ENCODE data around the gene METTL26.
A peak's percentile ranks its signal among the peaks of the same experiment; 100 is the strongest.

Gene METTL26

DNA sequence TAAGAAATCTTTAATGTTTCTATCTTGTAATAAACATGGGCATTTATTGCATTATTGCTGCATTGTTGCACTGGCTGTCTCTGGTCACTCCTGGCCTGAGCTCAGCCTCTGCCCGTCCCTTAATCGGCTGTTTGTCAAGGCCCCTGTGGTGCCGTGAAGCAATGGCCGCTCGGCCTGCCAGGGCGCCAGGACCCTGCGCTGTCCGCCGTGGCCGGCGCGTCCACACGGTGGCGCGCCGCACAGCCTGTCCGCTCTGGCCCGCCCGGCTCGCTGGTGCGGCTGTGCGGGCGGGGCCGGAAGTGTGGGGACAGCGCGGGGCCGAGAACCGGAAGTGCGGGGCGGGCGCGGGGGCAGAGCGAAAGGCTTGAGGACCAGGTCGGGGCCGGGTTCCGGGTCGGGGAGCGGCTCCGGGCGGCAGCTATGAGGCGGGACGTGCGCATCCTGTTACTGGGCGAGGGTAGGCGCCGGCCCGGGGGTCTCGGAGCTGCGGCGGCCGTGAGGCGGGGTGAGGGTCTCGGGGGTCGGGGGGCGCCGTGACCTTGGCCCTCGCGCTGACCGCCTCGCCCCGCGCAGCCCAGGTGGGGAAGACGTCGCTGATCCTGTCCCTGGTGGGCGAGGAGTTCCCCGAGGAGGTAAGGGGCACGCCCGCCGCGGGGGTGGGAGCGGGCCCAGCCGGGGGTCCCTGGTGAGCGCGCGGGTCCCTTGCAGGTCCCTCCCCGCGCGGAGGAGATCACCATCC is 31.8 kb upstream of the METTL26 start, which contains the start of gene RHOT2:
RHOT2 (plus strand) TSS at position 353 of the 739 bp plus-strand sequence; CDS start at position 421, 68 bp downstream.
- Histone ChIP-seq H3F3A (ENCODE audit: low read depth) (no peaks in the 10 kb centered on the region), H3K79me2 (ENCODE audit: insufficient read depth, low read length) (peaks cover 17% of the 10 kb centered on the region; the same call in 1 of the 2 replicates), H3K27me3 (ENCODE audit: insufficient read depth, low read length, poor library complexity, severe bottlenecking) (no peaks in the 10 kb centered on the region), H3K9me3 (ENCODE audit: insufficient read depth, low read depth, low read length) (no peaks in the 10 kb centered on the region), H4K20me1 (ENCODE audit: insufficient read depth, low read length, poor library complexity, severe bottlenecking) (no peaks in the 10 kb centered on the region), H3K4me1 (ENCODE audit: insufficient read depth, low read length, poor library complexity, severe bottlenecking) (peaks cover 5% of the 10 kb centered on the region), H2AFZ (ENCODE audit: low read length) (peak within 1 kb of the TSS; percentile 72; the same call in 1 of the 2 replicates), H3K9ac (ENCODE audit: low read depth, low read length, poor library complexity, severe bottlenecking) (peak within 1 kb of the TSS; percentile 90), H3K9me2 (replicated peaks; ENCODE audit: low read depth, low read length) (no peaks in the 10 kb centered on the region), H3K4me3 (ENCODE audit: low read length, poor library complexity, severe bottlenecking) (peak within 1 kb of the TSS; percentile 80), H3K36me3 (ENCODE audit: insufficient read depth, low read length) (no peaks in the 10 kb centered on the region), H3K4me2 (ENCODE audit: low read depth, low read length, poor library complexity, severe bottlenecking) (peak within 1 kb of the TSS; percentile 67)
- TF ChIP-seq EZH2phosphoT487 (IDR thresholded peaks at IDR 0.05; ENCODE audit: borderline replicate concordance), result no peak
- TF ChIP-seq, protein P1, sequence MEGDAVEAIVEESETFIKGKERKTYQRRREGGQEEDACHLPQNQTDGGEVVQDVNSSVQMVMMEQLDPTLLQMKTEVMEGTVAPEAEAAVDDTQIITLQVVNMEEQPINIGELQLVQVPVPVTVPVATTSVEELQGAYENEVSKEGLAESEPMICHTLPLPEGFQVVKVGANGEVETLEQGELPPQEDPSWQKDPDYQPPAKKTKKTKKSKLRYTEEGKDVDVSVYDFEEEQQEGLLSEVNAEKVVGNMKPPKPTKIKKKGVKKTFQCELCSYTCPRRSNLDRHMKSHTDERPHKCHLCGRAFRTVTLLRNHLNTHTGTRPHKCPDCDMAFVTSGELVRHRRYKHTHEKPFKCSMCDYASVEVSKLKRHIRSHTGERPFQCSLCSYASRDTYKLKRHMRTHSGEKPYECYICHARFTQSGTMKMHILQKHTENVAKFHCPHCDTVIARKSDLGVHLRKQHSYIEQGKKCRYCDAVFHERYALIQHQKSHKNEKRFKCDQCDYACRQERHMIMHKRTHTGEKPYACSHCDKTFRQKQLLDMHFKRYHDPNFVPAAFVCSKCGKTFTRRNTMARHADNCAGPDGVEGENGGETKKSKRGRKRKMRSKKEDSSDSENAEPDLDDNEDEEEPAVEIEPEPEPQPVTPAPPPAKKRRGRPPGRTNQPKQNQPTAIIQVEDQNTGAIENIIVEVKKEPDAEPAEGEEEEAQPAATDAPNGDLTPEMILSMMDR (conservative IDR thresholded peaks at IDR 0.05; ENCODE audit: low read length), result peak; percentile 60

DNA sequence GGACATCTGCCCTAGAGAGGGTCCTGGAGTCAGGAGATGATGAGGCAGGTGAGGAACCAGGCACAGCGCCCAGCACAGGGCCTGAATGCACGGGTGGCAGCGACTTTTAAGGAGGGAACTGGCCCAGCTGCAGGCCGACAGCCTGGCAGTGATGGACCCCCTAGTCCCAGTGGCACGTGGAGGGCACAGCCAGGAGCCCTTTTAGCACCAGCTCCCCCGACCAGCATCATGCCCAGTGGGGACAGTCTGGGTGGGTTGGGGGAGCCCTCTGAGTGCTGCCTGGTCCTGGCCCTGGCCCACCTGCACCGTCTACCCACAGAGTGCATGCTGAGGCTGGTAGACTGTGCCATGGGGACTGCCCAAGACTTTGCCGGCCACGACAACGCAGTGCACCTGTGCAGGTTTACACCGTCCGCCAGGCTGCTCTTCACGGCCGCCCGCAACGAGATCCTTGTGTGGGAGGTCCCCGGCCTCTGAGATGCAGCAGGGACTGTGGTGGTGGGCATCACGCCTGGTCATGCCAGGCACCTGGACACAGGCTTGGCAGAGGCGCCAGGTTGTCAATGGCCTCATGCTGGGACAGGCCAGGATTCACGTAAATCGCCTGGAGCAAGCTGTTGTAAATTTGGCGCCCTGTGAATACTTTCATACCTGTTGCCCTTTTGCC is 31.1 kb upstream of the METTL26 start:
- no peaks in the 10 kb centered on the region for H3K36me3 ChIP-seq (ENCODE audit: insufficient read depth, low read length)
- H3K4me3 ChIP-seq (ENCODE audit: low read length, poor library complexity, severe bottlenecking), result peak overlapping the region; percentile 80
- H2AFZ ChIP-seq (ENCODE audit: low read length), result peak overlapping the region; percentile 72; the same call in 1 of the 2 replicates

DNA sequence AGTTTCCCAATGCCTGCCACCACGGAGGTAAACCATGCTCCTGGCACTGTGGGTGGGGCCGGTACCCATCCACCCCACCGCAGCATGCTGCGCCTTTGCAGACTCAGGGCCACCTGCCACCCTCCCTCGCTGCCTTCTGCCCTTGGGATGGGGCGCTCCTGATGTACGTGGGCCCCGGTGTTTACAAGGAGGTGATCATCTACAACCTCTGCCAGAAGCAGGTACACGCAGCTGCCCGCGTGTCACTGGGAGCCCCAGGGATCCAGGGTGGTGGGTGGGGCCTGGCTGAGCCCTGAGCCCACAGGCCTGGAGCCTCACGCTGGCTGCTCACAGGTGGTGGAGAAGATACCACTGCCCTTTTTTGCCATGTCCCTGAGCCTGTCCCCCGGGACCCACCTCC is 30.5 kb upstream of the METTL26 start:
- H3K79me2 ChIP-seq (ENCODE audit: insufficient read depth, low read length), result peaks cover 17% of the 10 kb centered on the region; the same call in 1 of the 2 replicates
- no peaks in the 10 kb centered on the region for H3K9me3 ChIP-seq (ENCODE audit: insufficient read depth, low read depth, low read length)
- H3K27me3 ChIP-seq (ENCODE audit: insufficient read depth, low read length, poor library complexity, severe bottlenecking), result no peaks in the 10 kb centered on the region
- no peaks in the 10 kb centered on the region for H3K9me2 ChIP-seq (replicated peaks; ENCODE audit: low read depth, low read length)
- no peaks in the 10 kb centered on the region for H3K36me3 ChIP-seq (ENCODE audit: insufficient read depth, low read length)
- no peak overlapping the region for H2AFZ ChIP-seq (ENCODE audit: low read length)
- no peak overlapping the region for H3K4me3 ChIP-seq (ENCODE audit: low read length, poor library complexity, severe bottlenecking)
- peaks cover 5% of the 10 kb centered on the region for H3K4me1 ChIP-seq (ENCODE audit: insufficient read depth, low read length, poor library complexity, severe bottlenecking)
- H3F3A ChIP-seq (ENCODE audit: low read depth), result no peaks in the 10 kb centered on the region
- no peak for TF ChIP-seq EZH2phosphoT487 (IDR thresholded peaks at IDR 0.05; ENCODE audit: borderline replicate concordance)
- TF ChIP-seq, protein P1 (conservative IDR thresholded peaks at IDR 0.05; ENCODE audit: low read length), result no peak
- no peak overlapping the region for H3K9ac ChIP-seq (ENCODE audit: low read depth, low read length, poor library complexity, severe bottlenecking)
- H4K20me1 ChIP-seq (ENCODE audit: insufficient read depth, low read length, poor library complexity, severe bottlenecking), result no peaks in the 10 kb centered on the region
- no peak overlapping the region for H3K4me2 ChIP-seq (ENCODE audit: low read depth, low read length, poor library complexity, severe bottlenecking)

More for the DNA sequence above, 31.1 kb upstream of the METTL26 start:
- H3K9me3 ChIP-seq (ENCODE audit: insufficient read depth, low read depth, low read length), result no peaks in the 10 kb centered on the region
- H3K27me3 ChIP-seq (ENCODE audit: insufficient read depth, low read length, poor library complexity, severe bottlenecking), result no peaks in the 10 kb centered on the region
- H3K79me2 ChIP-seq (ENCODE audit: insufficient read depth, low read length), result peaks cover 17% of the 10 kb centered on the region; the same call in 1 of the 2 replicates
- peak overlapping the region; percentile 48 for H3K4me2 ChIP-seq (ENCODE audit: low read depth, low read length, poor library complexity, severe bottlenecking)
- no peaks in the 10 kb centered on the region for H3K9me2 ChIP-seq (replicated peaks; ENCODE audit: low read depth, low read length)
- TF ChIP-seq, protein P1 (conservative IDR thresholded peaks at IDR 0.05; ENCODE audit: low read length), result no peak
- no peak for TF ChIP-seq EZH2phosphoT487 (IDR thresholded peaks at IDR 0.05; ENCODE audit: borderline replicate concordance)
- no peaks in the 10 kb centered on the region for H3F3A ChIP-seq (ENCODE audit: low read depth)
- peaks cover 5% of the 10 kb centered on the region for H3K4me1 ChIP-seq (ENCODE audit: insufficient read depth, low read length, poor library complexity, severe bottlenecking)
- no peaks in the 10 kb centered on the region for H4K20me1 ChIP-seq (ENCODE audit: insufficient read depth, low read length, poor library complexity, severe bottlenecking)
- peak overlapping the region; percentile 90 for H3K9ac ChIP-seq (ENCODE audit: low read depth, low read length, poor library complexity, severe bottlenecking)

Data from Loucy (cell line).